Neural cell (in vitro differentiated cells): ENCODE data around the gene VIM. TPM values are rescaled to one million over a fixed set of nuclear protein-coding genes. Genes with fewer than 3 reads are reported as not detected.

Experiments used
- H2AFZ ChIP-seq: fragments of 200-600, 300-800 bp; sonication (generic), shearing (Covaris generic); 2 replicates; pipeline ENCODE4 v1.6.0; 2014; ENCODE audit warnings: low read depth, mild to moderate bottlenecking, antibody characterized with exemption, low read length, moderate library complexity
- H3F3A ChIP-seq: fragments of 200-600 bp; shearing (Covaris generic); 2 replicates; pipeline ENCODE4 v1.6.1; 2016; ENCODE audit warnings: mild to moderate bottlenecking, moderate library complexity, mixed read lengths, antibody characterized with exemption, low read length; ENCODE audit not compliant: insufficient read depth, poor library complexity, severe bottlenecking
- H3K27ac ChIP-seq: fragments of 200-600, 300-800 bp; sonication (generic), shearing (Covaris generic); 2 replicates; pipeline ENCODE4 v1.5.1; 2014; ENCODE audit warnings: mild to moderate bottlenecking, low read length, moderate library complexity
- H3K27me3 ChIP-seq: fragments of 300-800, 200-600 bp; sonication (generic), shearing (Covaris generic); 2 replicates; pipeline ENCODE4 v1.6.0; 2014; ENCODE audit warnings: mild to moderate bottlenecking, low read depth, low read length, moderate library complexity; ENCODE audit not compliant: insufficient read depth
- H3K36me3 ChIP-seq: fragments of 300-800, 200-600 bp; sonication (generic), shearing (Covaris generic); 2 replicates; pipeline ENCODE4 v1.5.1; 2014; ENCODE audit warnings: mild to moderate bottlenecking, antibody characterized with exemption, low read length, moderate library complexity; ENCODE audit not compliant: insufficient read depth
- H3K4me2 ChIP-seq: fragments of 300-800, 200-600 bp; sonication (generic), shearing (Covaris generic); 2 replicates; pipeline ENCODE4 v1.6.0; 2014; ENCODE audit warnings: mild to moderate bottlenecking, low read length
- H3K4me3 ChIP-seq: fragments of 300-800, 200-600 bp; sonication (generic), shearing (Covaris generic); 2 replicates; pipeline ENCODE4 v1.5.1; 2014; ENCODE audit warnings: mild to moderate bottlenecking, low read length, moderate library complexity
- H3K79me2 ChIP-seq: fragments of 200-600 bp; shearing (Covaris generic); replicated peaks from 2 replicates; pipeline ENCODE4 v1.6.0; 2014; ENCODE audit warnings: mild to moderate bottlenecking, low read length, moderate library complexity; ENCODE audit not compliant: insufficient read depth
- H3K9ac ChIP-seq: fragments of 300-800, 200-600 bp; sonication (generic), shearing (Covaris generic); 2 replicates; pipeline ENCODE4 v1.6.1; 2016; ENCODE audit warnings: mild to moderate bottlenecking, low read length, mixed read lengths
- H3K9me2 ChIP-seq: fragments of 200-600 bp; shearing (Covaris generic); 2 replicates; pipeline ENCODE4 v1.6.1; 2016; ENCODE audit warnings: mild to moderate bottlenecking, low read length, mixed read lengths; ENCODE audit not compliant: insufficient read depth
- H3K9me3 ChIP-seq: fragments of 200-600, 300-800 bp; sonication (generic), shearing (Covaris generic); 2 replicates; pipeline ENCODE4 v1.6.1; 2016; ENCODE audit warnings: mild to moderate bottlenecking, mixed run types, low read length, moderate library complexity, mixed read lengths
- H4K20me1 ChIP-seq: fragments of 200-600 bp; shearing (Covaris generic); 2 replicates; pipeline ENCODE4 v1.6.1; 2016; ENCODE audit warnings: mild to moderate bottlenecking, mixed run types; ENCODE audit not compliant: insufficient read depth
- EP300 ChIP-seq: fragments of 450-650 bp; conservative IDR thresholded peaks from 2 replicates; pipeline ENCODE4 v1.6.1; 2014; ENCODE audit warnings: antibody characterized with exemption, mild to moderate bottlenecking, moderate library complexity; ENCODE audit not compliant: poor library complexity, severe bottlenecking
- EZH2 ChIP-seq: fragments of 200-600, 300-800 bp; shearing (Covaris generic), sonication (generic); IDR thresholded peaks from 2 replicates; pipeline ENCODE4 v1.6.1; 2014; ENCODE audit warnings: antibody characterized with exemption, low read length, borderline replicate concordance, mild to moderate bottlenecking; ENCODE audit not compliant: insufficient read depth, poor library complexity, severe bottlenecking
- MXI1 ChIP-seq: fragments of 450-650 bp; conservative IDR thresholded peaks from 2 replicates; pipeline ENCODE4 v1.6.1; 2014; ENCODE audit warnings: antibody characterized with exemption, mild to moderate bottlenecking; ENCODE audit not compliant: poor library complexity, severe bottlenecking
- POLR2AphosphoS5 ChIP-seq: IDR thresholded peaks from 2 replicates; pipeline ENCODE4 v1.6.1; 2012
- RAD21 ChIP-seq: fragments of 450-650 bp; conservative IDR thresholded peaks from 2 replicates; pipeline ENCODE4 v1.6.1; 2014; ENCODE audit warnings: antibody characterized with exemption, mild to moderate bottlenecking, moderate library complexity
- SMC3 ChIP-seq: fragments of 450-650 bp; conservative IDR thresholded peaks from 2 replicates; pipeline ENCODE4 v1.6.1; 2014; ENCODE audit warnings: antibody characterized with exemption, mild to moderate bottlenecking, moderate library complexity; ENCODE audit not compliant: poor library complexity
- TAF1 ChIP-seq: IDR thresholded peaks from 2 replicates; pipeline ENCODE4 v1.6.1; 2012; ENCODE audit warnings: low read depth
- polyA plus RNA-seq: library from polyadenylated mRNA; depleted of rRNA; stranded (reverse); fragments of >200 nt; gene quantifications from 2 replicates; pipeline ENCODE4 v1.2.3, GENCODE V29; 2014
- TF ChIP-seq, protein P1 (sequence below): fragments of 450-650 bp; IDR thresholded peaks from 2 replicates; pipeline ENCODE4 v1.5.1; 2014; ENCODE audit warnings: antibody characterized with exemption, mild to moderate bottlenecking, moderate library complexity; ENCODE audit not compliant: poor library complexity, severe bottlenecking
- TF ChIP-seq, protein P2 (sequence below): IDR thresholded peaks from 2 replicates; pipeline ENCODE4 v1.6.1; 2012; ENCODE audit warnings: borderline replicate concordance

Gene VIM
- polyA plus RNA-seq, 1 donor from 2014 or later, result 170 TPM

DNA sequence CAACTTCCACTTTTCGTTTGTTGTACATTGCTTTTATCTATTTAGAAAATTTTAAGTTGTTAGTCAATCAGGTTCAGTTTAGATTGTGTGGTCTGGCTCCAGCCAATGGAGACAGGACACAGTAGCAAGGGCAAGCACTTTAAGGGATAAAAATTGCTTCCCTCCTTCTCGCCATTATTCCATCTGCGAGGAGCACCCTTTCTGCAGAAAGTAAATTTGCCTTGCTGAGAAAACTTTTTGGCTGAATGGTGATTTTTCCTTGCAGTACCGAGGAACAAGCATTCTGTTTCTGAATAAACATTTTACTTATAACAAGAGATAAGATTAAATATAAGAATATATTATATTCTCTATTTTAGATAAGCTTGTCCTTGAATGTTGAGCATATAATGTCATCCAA is 34.5 kb downstream of the VIM start:
- no peaks in the 10 kb centered on the region for H3K27me3 ChIP-seq
- no peak overlapping the region for H3K9ac ChIP-seq
- no peak overlapping the region for H3K4me2 ChIP-seq
- no peaks in the 10 kb centered on the region for H3K9me2 ChIP-seq
- no peaks in the 10 kb centered on the region for H3K79me2 ChIP-seq
- H3K9me3 ChIP-seq, result no peaks in the 10 kb centered on the region
- no peaks in the 10 kb centered on the region for H3K36me3 ChIP-seq
- no peak overlapping the region for H2AFZ ChIP-seq
- TF ChIP-seq, protein P1, sequence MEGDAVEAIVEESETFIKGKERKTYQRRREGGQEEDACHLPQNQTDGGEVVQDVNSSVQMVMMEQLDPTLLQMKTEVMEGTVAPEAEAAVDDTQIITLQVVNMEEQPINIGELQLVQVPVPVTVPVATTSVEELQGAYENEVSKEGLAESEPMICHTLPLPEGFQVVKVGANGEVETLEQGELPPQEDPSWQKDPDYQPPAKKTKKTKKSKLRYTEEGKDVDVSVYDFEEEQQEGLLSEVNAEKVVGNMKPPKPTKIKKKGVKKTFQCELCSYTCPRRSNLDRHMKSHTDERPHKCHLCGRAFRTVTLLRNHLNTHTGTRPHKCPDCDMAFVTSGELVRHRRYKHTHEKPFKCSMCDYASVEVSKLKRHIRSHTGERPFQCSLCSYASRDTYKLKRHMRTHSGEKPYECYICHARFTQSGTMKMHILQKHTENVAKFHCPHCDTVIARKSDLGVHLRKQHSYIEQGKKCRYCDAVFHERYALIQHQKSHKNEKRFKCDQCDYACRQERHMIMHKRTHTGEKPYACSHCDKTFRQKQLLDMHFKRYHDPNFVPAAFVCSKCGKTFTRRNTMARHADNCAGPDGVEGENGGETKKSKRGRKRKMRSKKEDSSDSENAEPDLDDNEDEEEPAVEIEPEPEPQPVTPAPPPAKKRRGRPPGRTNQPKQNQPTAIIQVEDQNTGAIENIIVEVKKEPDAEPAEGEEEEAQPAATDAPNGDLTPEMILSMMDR, result no peak
- TF ChIP-seq EP300, result no peak
- TF ChIP-seq POLR2AphosphoS5, result no peak
- no peak for TF ChIP-seq SMC3
- TF ChIP-seq TAF1, result no peak
- no peak for TF ChIP-seq RAD21
- no peak for TF ChIP-seq EZH2
- TF ChIP-seq, protein P2, sequence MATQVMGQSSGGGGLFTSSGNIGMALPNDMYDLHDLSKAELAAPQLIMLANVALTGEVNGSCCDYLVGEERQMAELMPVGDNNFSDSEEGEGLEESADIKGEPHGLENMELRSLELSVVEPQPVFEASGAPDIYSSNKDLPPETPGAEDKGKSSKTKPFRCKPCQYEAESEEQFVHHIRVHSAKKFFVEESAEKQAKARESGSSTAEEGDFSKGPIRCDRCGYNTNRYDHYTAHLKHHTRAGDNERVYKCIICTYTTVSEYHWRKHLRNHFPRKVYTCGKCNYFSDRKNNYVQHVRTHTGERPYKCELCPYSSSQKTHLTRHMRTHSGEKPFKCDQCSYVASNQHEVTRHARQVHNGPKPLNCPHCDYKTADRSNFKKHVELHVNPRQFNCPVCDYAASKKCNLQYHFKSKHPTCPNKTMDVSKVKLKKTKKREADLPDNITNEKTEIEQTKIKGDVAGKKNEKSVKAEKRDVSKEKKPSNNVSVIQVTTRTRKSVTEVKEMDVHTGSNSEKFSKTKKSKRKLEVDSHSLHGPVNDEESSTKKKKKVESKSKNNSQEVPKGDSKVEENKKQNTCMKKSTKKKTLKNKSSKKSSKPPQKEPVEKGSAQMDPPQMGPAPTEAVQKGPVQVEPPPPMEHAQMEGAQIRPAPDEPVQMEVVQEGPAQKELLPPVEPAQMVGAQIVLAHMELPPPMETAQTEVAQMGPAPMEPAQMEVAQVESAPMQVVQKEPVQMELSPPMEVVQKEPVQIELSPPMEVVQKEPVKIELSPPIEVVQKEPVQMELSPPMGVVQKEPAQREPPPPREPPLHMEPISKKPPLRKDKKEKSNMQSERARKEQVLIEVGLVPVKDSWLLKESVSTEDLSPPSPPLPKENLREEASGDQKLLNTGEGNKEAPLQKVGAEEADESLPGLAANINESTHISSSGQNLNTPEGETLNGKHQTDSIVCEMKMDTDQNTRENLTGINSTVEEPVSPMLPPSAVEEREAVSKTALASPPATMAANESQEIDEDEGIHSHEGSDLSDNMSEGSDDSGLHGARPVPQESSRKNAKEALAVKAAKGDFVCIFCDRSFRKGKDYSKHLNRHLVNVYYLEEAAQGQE, result no peak
- TF ChIP-seq MXI1, result no peak
- H3K4me3 ChIP-seq, result no peak overlapping the region
- H3F3A ChIP-seq, result no peaks in the 10 kb centered on the region
- no peak overlapping the region for H3K27ac ChIP-seq
- H4K20me1 ChIP-seq, result no peaks in the 10 kb centered on the region

DNA sequence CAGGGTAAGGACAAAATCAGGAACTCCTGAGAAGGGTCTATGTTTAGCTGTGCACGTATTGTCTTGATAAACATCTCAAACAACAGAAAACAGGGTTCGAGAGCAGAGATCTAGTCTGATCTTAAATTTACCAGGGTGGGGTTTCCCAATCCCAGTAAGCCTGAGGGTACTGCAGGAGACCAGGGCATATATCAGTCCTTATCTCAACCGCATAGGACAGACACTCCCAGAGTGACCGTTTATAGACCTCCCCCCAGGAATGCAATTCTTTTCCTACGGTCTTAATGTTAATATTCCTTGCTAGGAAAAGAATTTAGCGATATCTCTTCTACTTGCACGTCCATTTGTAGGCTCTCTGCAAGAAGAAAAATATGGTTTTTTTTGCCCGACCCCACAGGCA is 35.5 kb downstream of the VIM start:
- no peak overlapping the region for H3K27ac ChIP-seq
- H3K9me2 ChIP-seq, result no peaks in the 10 kb centered on the region
- no peaks in the 10 kb centered on the region for H3K9me3 ChIP-seq
- H3K36me3 ChIP-seq, result no peaks in the 10 kb centered on the region
- H3K4me3 ChIP-seq, result no peak overlapping the region
- H3K27me3 ChIP-seq, result no peaks in the 10 kb centered on the region
- H4K20me1 ChIP-seq, result no peaks in the 10 kb centered on the region
- no peak overlapping the region for H2AFZ ChIP-seq
- no peak overlapping the region for H3K9ac ChIP-seq
- TF ChIP-seq, protein P1, result no peak
- H3K4me2 ChIP-seq, result no peak overlapping the region
- H3K79me2 ChIP-seq, result no peaks in the 10 kb centered on the region
- no peaks in the 10 kb centered on the region for H3F3A ChIP-seq
